Mucosa of descending colon (tissue), 3 donors: Measurements from ENCODE around the gene EIF5A. TPM values are rescaled to one million over a fixed set of nuclear protein-coding genes. Genes with fewer than 3 reads are reported as not detected.

Experiments
- ATAC-seq: fragments of 200-7000 bp; cut with Tn5 transposase; one replicate; pipeline ENCODE4 v1.9.1; 2020; ENCODE audit warnings: mild to moderate bottlenecking, moderate library complexity
- DNase-seq, 3 donors: peaks; one replicate each; pipeline ENCODE4 v3.0.0-alpha.2; 2020
- H3K36me3 ChIP-seq: fragments of 200-600 bp; one replicate; pipeline ENCODE4 v1.8.0; 2021; ENCODE audit warnings: low read depth, mild to moderate bottlenecking
- H3K4me1 ChIP-seq: fragments of 200-600 bp; one replicate; pipeline ENCODE4 v1.8.0; 2021; ENCODE audit warnings: low read depth, mild to moderate bottlenecking
- H3K4me3 ChIP-seq: fragments of 200-600 bp; one replicate; pipeline ENCODE4 v1.8.0; 2021; ENCODE audit warnings: mild to moderate bottlenecking
- H3K9me3 ChIP-seq: fragments of 200-600 bp; one replicate; pipeline ENCODE4 v1.8.0; 2021; ENCODE audit warnings: mild to moderate bottlenecking
- CTCF ChIP-seq: fragments of 200-600 bp; IDR thresholded peaks from one replicate; pipeline ENCODE4 v1.8.0; 2022; ENCODE audit warnings: antibody characterized with exemption, mild to moderate bottlenecking
- intact Hi-C, 2 donors: fragments of 100-400 bp; cut with DNase I in 1 of 2; cut with micrococcal nuclease in 1 of 2; formaldehyde crosslinking; loops; one replicate each; pipeline versions ENCODE4 v1.11.0 to v1.11.1; 2022; cut with DNase I, micrococcal nuclease
- total RNA-seq, 3 donors: library from RNA; stranded (reverse); fragmentation: NEBNext Ultra II Directional in 2 of 3; extraction: Animal tissue kit (Norgen Biotek cat#: 25700) in 2 of 3; gene quantifications; one replicate each; pipeline versions ENCODE4 v1.2.1 to v1.2.4, GENCODE V29; 2021 to 2023
- donor health status: DM: no; HTN: no; CAD: no; lungs with moderate emphysema.
- donor health status: DM: no; HTN: no; CAD: no.
- donor health status: DM: no; HTN: yes; CAD: no.

The EIF5A gene
- total RNA-seq, 3 donors from 2014 or later, result 281 to 492 (median 313) TPM

DNA sequence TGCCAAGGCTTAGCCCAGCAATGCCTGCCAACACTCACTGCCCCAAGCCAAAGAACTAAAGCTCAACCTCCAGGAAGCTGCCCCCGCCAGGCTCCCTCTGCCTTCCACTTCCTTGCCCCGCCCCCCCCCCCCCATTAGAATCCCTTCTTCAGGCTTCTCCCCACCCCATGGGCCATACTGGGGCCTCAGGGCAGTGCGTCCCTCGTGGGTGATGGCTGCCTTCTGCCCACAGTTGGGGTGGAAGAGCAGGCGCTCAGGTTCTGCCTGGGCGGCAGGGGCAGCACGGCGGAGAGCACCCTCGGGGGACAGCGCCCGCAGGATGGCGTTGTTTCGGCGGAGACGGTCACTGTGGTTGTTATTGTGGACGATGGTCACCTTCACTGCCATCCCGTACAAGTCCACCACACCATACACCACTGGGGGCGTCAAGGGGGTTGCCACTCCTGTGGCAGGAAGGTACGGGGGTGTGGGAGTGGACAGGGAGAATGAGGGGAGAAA, 17.7 kb downstream of the EIF5A start:
- TF ChIP-seq CTCF, result no peak
- Histone ChIP-seq H3K36me3 (peaks cover 8% of the 10 kb centered on the region), H3K9me3 (no peaks in the 10 kb centered on the region), H3K4me3 (no peak overlapping the region), H3K4me1 (peaks cover 9% of the 10 kb centered on the region)
- ATAC-seq (no peak), DNase-seq (no peak)
- intact Hi-C loops, result no loop called here

DNA sequence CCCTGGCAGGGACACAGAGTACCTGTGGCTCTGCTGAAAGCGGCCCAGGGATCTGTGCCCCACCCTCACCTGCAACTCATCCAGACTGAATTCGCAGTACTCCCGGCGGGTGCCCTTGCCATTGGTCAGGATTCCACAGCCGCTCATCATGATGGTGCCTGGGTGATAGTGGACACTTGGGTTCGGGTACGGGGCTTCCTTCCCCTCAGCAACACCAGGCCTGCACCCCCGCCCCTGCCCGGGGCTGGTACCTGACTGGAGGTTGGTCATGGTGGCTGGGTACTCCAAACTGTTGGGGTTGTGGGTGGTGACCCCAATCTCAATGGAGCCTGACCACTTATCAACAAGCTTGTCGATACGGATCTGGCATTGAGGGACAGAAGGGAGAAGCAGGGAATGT, 18.8 kb downstream of the EIF5A start:
- no peak overlapping the region for H3K4me3 ChIP-seq
- DNase-seq, result no peak
- ATAC-seq, result no peak
- peaks cover 12% of the 10 kb centered on the region for H3K4me1 ChIP-seq
- TF ChIP-seq CTCF, result no peak
- intact Hi-C loops, result no loop called here
- peaks cover 8% of the 10 kb centered on the region for H3K36me3 ChIP-seq
- H3K9me3 ChIP-seq, result no peaks in the 10 kb centered on the region

DNA sequence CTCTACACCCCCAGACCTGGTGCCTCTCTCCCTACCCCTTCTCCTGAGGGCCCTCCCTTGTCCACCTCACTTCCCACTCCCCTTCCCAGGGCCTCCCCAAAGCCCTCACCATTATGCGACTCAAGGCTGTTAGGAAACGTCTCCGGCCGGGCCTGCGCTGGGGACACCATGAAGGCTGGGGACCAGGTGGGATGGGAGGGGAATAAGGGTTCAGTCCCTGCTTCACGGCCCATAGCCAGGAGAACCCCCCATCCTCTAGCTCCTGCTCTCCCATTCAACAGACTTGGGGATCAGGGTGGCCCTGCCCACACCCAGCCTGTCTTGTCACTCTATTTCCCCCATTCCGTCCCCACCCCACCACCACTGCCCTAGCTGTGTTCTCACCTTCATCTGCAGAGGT, 19.6 kb downstream of the EIF5A start:
- H3K4me3 ChIP-seq, result no peak overlapping the region
- no peak for TF ChIP-seq CTCF
- H3K9me3 ChIP-seq, result no peaks in the 10 kb centered on the region
- intact Hi-C loops, result no loop called here
- H3K36me3 ChIP-seq, result peaks cover 8% of the 10 kb centered on the region
- peaks cover 12% of the 10 kb centered on the region for H3K4me1 ChIP-seq
- ATAC-seq, result no peak
- DNase-seq, result no peak

- intact Hi-C loops, result no loop called here
- TF ChIP-seq CTCF, result no peak
- H3K4me1 ChIP-seq, result peaks cover 12% of the 10 kb centered on the region
- no peak for ATAC-seq
- DNase-seq, result no peak
- no peaks in the 10 kb centered on the region for H3K9me3 ChIP-seq
- H3K36me3 ChIP-seq, result peaks cover 7% of the 10 kb centered on the region
- no peak overlapping the region for H3K4me3 ChIP-seq
Observed at GRCh38 chr17:7327501-7327900, 20.1 kb downstream of the EIF5A start.

GRCh38 chr17:7328009-7328408, 20.6 kb downstream of the EIF5A start:
- Histone ChIP-seq H3K9me3 (no peaks in the 10 kb centered on the region), H3K36me3 (peaks cover 3% of the 10 kb centered on the region), H3K4me1 (peaks cover 12% of the 10 kb centered on the region), H3K4me3 (no peak overlapping the region)
- no peak for ATAC-seq
- no peak for TF ChIP-seq CTCF
- no peak for DNase-seq
- intact Hi-C loops, result no loop called here

DNA sequence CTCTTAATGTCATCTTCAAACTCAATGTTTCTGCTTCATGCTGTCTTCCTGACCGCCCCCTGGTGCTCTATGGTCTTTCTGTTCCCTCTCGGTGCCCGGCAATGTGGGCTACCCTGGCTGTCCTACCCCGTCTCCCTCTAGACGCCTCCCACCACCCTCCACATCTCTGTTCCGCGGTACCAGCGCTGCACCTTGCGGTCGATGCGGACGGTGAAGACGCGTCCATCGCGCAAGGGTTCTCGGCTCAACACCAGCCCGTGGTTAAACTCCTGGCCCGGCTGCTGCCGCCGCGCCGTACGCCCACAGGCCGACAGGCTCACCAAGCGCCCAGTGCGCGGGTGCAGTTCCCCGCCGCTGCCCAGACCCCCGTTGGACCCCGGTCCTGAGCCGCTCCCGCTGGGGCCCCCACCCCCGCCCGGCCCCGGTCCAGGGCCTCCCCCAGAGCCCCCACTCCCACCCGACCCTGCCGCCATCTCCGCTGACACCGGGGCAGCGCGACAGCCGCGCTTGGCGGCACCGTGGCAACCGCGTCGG, 21.5 kb downstream of the EIF5A start, which contains the start of gene NEURL4:
Gene NEURL4, minus strand, starts transcription at position 496 of the 534 bp plus-strand sequence. Its CDS starts 23 bp downstream, at position 473.
- intact Hi-C loops, result no loop called here
- DNase-seq (peak in 1 of 3 donors; percentile 40), ATAC-seq (peak; percentile 26)
- peak within 1 kb of the TSS; percentile 75 for H3K4me3 ChIP-seq
- peaks cover 12% of the 10 kb centered on the region for H3K4me1 ChIP-seq
- no peak for TF ChIP-seq CTCF
- H3K36me3 ChIP-seq, result peaks cover 3% of the 10 kb centered on the region
- no peaks in the 10 kb centered on the region for H3K9me3 ChIP-seq
